GM19455 (cell line): Measurements from ENCODE around the gene ACR.
"Not testable (repeated sequence)": the region's sequence is repeated elsewhere in the genome, so short reads cannot be mapped to it uniquely, and the experiment has no call there.

Source experiments
- ATAC-seq: cut with Tn5 transposase; IDR thresholded peaks from one replicate; pipeline ENCODE4 v1.9.1; 2021; ENCODE audit not compliant: unreplicated experiment

Gene ACR

DNA sequence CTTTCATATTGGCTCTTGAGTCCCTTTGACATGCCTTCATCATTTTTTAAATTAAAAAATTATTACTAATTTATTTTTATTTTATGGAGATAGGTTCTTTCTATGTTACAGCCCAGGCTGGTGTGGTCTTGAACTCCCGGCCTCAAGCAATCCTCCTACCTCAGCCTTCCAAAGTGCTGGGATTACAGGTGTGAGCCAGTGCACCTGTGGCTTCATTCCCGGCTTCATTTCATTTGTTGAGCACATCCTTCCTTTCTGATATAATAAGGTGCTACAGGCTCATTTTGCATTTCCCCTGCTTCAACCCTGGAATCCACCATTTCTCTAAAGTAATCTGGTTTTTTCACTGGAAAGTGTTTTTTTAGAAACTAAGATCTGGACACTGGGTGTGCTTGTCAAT lies 23.8 kb downstream of the ACR start:
- ATAC-seq, result not testable (repeated sequence)

GRCh38 chr22:50764288-50764687 lies 26.3 kb downstream of the ACR start:
- not testable (repeated sequence) for ATAC-seq

- ATAC-seq, result not testable (repeated sequence)
These were observed 37.1 kb downstream of the ACR start for GRCh38 chr22:50775132-50775531.

DNA sequence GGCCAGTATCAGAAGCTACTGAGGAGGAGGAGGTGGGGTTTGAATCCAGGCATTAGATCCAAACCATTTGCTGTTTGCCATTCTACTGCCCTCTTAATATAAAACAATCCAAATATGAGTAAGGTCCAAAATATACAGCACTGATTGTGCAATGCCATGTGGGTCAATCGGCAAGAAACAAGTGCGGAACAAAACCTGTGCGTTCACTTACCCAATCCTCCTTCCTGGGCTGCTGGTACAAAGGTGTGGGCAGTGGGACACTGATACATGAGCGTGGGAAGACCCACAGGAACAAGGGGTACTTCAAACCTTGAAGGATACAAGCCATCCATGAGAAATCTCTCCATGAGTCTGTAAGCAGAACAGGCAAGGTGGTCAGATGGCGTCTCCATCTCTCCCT lies 39.6 kb downstream of the ACR start:
- ATAC-seq, result not testable (repeated sequence)

DNA sequence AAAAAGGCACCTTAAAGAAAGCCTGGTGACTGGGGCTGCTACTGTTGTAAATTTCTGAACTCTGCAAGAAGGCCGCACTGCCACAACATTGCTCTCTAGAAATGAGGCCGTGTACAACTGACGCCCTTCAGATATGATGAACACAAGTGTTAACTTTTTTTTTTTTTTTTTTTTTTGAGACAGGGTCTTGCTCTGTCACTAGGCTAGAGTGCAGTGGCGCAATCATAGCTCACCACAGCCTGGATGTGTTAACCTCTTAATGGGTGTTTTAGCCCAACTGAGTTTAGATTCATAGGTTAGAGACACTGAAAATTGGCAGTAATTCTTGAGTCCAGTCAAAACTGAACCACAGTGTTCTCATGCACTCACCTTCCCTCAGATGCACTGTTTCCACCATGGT lies 42.2 kb downstream of the ACR start:
- ATAC-seq, result not testable (repeated sequence)

GRCh38 chr22:50782253-50782652 lies 44.2 kb downstream of the ACR start:
- not testable (repeated sequence) for ATAC-seq

DNA sequence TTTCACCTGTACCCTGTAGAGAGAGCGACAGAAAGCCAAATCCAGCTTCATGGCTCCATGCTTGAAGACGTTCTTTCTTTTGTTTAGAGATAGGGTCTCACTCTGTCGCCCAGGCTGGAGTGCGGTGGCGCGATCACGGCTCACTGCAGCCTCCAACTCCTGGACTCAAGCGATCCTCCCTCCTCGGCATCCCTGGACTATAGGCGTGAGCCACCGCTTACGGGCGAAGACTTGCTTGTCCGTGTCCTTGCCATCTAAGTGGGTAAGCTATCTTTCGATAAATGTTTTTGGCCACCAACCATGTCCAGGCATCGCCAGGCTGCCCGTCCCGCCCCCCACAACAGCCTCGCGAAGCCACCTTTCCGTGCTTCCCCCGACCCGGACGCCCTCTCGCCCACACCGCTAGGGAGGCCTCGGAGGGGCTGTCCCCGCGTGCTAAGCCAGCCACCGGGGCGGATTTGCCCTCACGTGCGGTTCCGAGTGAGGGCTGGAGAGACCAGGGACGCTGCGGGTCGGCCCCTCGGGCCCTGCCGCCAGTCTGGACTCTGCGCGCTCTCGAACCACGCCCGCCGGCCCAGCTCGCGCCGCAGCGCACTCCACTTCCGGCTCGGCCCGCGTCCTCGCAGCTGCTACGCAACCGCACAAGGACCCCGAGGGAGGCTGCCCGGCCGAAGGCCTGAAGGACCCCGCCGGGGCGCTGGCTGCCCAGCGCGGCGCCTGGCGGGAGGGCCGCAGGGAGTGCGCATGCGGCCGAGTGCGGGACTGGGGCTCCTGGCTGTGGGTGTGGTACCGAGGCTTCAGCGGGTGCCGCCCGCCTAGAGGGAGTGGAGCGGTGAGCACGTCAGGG lies 45.3 kb downstream of the ACR start, which contains the start of gene RABL2B:
RABL2B (minus strand) TSS at position 604 of the 847 bp plus-strand sequence. CDS start 1,342 bp downstream, outside the sequence.
- ATAC-seq, result peak; percentile 95

GRCh38 chr22:50783880-50784276 lies 45.9 kb downstream of the ACR start:
- peak; percentile 33 for ATAC-seq

DNA sequence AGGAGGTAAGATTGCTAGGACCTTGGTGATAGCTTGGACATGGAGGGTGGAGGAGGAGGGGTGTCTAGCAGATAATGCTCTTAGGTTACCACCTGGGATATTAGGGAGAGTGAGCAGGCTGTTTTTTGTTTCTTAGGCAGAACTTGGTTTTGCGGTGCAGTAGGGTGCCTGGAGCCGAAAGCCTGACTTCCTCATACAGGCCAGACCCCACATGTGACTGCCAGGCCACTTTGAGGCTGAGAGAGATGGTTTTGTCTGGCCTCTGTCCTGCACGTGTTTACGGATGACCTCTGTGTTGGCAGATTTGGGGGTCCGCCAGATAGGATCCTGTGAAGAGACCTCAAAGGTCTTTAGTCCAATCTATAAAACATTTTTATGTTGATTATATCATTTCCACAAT lies 47.3 kb downstream of the ACR start:
- not testable (repeated sequence) for ATAC-seq

DNA sequence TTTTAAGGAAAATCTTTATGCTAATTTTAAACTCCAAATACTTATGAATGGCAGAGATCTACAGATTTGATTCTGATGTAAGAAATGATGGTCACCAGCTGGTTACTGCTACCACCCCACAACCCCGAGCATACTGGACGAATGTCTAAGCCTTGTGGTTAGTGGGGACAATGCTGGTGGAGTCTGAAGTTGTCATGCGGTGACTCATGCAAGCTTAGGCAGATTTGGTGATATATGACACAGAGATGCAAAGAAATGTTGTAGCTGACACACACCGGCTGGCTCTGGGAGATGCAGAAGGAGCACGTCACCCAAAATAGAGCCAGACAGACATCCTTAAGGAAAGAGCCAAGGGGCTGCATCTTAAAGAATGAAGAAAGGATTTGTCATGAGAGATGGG lies 48.9 kb downstream of the ACR start:
- not testable (repeated sequence) for ATAC-seq
